GM21447 (cell line): Measurements from ENCODE around the gene PPEF1.
"Not testable (repeated sequence)": the region's sequence is repeated elsewhere in the genome, so short reads cannot be mapped to it uniquely, and the experiment has no call there.

Source experiments
- ATAC-seq: cut with Tn5 transposase; IDR thresholded peaks from one replicate; pipeline ENCODE4 v1.9.1; 2021; ENCODE audit not compliant: unreplicated experiment

PPEF1 gene

GRCh38 chrX:18702362-18703195 is 4.9 kb upstream of the PPEF1 start:
- no peak for ATAC-seq

GRCh38 chrX:18709833-18710232 is 2.4 kb downstream of the PPEF1 start:
- ATAC-seq, result no peak

- no peak for ATAC-seq
Observed at GRCh38 chrX:18714910-18715309, 7.5 kb downstream of the PPEF1 start.

- ATAC-seq, result no peak
Observed at GRCh38 chrX:18719852-18720251, 12.4 kb downstream of the PPEF1 start.

GRCh38 chrX:18721683-18722499 is 14.4 kb downstream of the PPEF1 start:
- ATAC-seq, result no peak

- ATAC-seq, result no peak
Observed at GRCh38 chrX:18722500-18723071, 15.1 kb downstream of the PPEF1 start.

GRCh38 chrX:18725310-18725943 is 18.0 kb downstream of the PPEF1 start:
- no peak for ATAC-seq

- ATAC-seq, result no peak
Observed at GRCh38 chrX:18733287-18733686, 25.8 kb downstream of the PPEF1 start.

GRCh38 chrX:18739609-18740008 is 32.2 kb downstream of the PPEF1 start:
- ATAC-seq, result not testable (repeated sequence)

GRCh38 chrX:18748499-18748898 is 41.1 kb downstream of the PPEF1 start:
- ATAC-seq, result no peak

- no peak for ATAC-seq
Observed at GRCh38 chrX:18753631-18754030, 46.2 kb downstream of the PPEF1 start.

GRCh38 chrX:18755651-18756050 is 48.2 kb downstream of the PPEF1 start:
- no peak for ATAC-seq

GRCh38 chrX:18757956-18758932 is 50.8 kb downstream of the PPEF1 start:
- no peak for ATAC-seq

GRCh38 chrX:18761750-18762149 is 54.3 kb downstream of the PPEF1 start:
- ATAC-seq, result no peak

- not testable (repeated sequence) for ATAC-seq
Observed at GRCh38 chrX:18763106-18763505, 55.7 kb downstream of the PPEF1 start.

- ATAC-seq, result no peak
Observed at GRCh38 chrX:18769364-18769763, 61.9 kb downstream of the PPEF1 start.

GRCh38 chrX:18769812-18770573 is 62.5 kb downstream of the PPEF1 start:
- ATAC-seq, result no peak

GRCh38 chrX:18789916-18790315 is 82.5 kb downstream of the PPEF1 start:
- no peak for ATAC-seq

GRCh38 chrX:18792828-18793227 is 85.4 kb downstream of the PPEF1 start:
- ATAC-seq, result no peak
